Cerebellar cortex (tissue), 1 donor: ENCODE results near the gene TBCD.
"Not testable (repeated sequence)": the region's sequence is repeated elsewhere in the genome, so short reads cannot be mapped to it uniquely, and the experiment has no call there.

Experiments used
- DNase-seq: peaks from one replicate; pipeline ENCODE4 v3.0.0-alpha.2; 2015; ENCODE audit warnings: low spot score

Gene TBCD

DNA sequence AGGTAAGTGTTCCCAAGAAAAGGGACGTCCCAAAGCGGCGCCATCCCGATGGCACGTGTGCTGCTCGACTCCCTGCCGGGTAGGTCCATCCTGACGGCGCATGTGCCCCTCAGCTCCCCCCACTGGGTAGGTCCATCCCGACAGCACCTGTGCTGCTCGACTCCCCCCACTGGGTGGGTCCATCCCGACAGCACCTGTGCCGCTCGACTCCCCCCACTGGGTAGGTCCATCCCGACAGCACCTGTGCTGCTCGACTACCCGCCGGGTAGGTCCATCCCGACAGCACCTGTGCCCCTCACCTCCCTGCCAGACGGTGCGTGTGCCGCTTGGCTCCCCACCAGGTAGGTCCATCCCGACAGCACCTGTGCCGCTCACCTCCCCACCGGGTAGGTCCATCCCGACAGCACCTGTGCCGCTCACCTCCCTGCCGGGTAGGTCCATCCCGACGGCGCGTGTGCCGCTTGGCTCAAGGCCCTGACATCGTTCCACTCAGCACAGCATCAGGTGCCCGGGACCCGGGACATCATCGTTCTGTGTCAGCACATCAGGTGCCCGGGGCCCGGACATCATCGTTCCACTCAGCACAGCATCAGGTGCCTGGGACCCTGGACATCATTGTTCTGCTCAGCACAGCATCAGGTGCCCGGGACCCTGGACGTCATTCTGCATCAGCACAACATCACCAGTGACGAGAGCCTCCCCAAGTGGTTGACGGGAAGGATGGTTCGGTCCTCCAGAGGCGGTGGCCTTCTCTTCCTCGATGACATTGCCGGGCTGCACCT lies 22.2 kb upstream of the TBCD start:
- no peak for DNase-seq

DNA sequence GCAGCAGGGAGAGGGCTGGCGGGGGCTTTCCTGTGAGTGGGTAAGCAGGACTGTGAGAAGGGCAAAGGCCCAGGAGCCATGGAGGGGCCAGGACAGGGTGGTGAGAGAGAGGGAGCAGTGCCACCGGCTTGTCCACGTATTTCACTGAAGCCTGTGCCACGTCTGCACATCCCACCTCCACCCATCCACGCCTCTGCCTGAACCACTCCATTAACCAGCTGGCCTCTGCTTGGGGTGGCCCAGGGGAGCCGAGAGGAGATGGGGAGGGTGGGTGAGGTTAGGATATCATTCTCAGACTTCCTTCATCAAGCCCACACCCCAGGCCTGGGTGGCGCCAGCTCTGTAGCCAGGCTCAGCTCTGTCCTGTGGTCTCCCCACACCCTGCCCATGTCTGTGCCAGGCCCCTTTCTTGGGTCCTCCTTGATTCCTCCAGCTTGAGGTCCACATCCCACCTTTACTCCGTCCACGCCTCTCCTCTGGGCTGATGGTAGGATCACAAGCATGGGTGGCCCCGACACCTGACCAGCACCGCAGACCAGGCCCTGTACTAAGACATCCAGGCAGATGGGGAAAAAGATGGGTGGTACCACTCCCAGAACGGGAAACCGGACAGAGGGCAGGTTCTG lies 19.6 kb upstream of the TBCD start:
- DNase-seq = no peak

DNA sequence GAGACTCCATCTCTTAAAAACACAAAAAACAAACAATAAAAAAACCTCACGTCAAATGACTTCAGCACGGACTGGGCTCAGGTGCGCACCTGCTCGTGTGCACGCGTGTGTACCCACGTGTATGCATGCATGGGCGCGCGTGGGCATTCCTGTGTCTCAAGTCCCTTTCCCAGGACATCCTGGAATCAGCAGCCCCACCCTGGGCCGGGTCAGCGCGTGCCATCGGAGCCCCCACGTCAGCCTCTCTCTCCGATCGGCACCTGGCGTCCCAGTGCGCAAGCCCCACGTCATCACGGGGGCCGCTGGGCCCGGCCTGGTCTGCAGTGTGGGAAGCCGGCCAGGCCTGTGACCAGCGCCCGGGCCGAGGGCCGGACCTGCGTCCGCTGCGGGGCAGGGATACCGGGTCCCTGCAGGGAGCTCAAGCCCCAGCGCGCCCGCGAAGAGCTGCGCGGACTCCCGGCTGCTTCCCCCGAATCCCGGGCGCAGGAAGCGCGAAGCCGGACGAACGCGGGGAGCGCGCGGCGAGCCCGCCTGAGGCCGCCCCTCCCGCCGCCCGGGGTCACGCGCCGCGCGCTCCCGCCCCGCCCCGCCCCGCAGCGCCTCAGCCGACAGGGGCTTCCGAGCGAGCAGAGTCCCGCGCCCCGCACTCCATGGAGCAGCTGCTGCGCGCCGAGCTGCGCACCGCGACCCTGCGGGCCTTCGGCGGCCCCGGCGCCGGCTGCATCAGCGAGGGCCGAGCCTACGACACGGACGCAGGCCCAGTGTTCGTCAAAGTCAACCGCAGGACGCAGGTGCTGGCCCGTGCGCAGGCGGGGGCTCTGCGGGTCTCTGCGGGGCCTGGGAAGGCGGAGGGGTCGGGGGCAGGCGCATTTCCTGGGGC lies 16.6 kb upstream of the TBCD start, which contains the start of gene FN3K:
Gene FN3K, plus strand, starts transcription at position 629 of the 880 bp plus-strand sequence. Its CDS starts 22 bp downstream, at position 651.
- DNase-seq = peak; percentile 54

DNA sequence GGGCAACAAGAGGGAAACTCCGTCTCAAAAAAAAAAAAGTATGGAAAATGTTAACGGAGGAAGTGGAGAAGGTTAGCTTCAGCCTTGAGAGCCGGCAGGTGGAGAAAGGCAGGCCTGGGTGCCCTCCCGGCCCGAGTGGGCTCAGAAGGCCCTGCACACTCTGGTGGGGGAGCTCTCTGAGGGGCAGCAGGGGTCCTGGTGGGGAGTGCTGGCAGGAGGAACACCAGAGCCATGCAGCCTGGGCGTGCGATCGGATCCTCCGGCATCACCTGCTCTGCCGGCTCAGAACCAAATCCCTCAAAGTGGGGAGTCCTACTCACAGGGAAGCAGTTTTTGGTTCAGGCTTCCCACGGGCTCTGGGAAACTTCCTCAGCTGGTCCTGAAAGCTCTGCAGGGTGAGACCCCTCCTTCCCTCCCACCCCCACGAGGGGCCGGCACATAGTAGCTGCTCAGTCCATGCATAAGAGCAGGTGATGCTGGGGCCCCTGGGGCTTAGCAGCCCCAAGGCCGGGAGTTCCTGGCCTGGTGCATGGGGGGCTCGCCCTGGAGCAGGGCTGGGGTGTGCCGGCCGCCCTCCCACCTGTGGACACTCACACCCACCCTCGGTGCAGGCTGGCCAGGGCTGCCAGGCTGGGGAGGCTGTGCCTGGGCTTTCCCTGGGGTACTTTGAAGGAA lies 15.2 kb upstream of the TBCD start:
- DNase-seq = no peak

DNA sequence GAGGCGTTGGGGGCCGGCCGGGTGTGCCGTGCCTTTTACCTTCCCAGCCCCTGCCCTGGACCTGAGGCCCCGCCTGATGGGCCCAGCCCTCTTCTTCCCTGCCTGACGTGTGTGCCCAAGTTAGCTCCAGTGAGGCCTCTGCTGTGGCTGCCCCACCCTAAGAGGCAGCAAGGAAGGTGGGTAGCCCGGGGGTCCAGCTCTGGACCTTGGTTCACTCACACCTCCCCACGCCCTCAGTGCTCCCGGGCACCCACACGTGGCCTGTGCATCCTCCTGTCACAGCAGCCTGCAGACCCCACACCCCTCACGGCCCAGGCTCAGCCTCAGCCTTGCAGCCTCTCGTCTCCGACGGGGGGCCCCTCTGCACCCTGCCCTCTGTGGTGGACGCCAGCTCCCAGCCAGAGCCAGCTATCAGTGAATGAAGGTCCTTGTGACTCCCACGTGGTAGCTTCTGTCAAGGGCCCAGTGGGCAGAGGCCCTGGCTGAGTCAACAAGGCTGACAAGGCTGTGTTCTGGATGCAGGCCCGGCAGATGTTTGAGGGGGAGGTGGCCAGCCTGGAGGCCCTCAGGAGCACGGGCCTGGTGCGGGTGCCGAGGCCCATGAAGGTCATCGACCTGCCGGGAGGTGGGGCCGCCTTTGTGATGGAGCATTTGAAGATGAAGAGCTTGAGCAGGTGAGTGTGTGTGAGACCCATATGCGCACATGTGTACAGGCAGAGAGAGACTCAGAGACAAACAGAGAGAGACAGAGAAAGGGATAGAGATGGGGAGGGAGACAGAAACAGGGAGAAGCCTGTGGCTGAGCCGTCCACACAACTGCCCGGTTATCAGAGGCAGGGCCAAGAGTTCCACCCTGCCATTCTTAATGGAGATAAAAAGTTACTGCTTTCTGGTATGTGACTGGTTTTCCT lies 13.6 kb upstream of the TBCD start:
- no peak for DNase-seq

DNA sequence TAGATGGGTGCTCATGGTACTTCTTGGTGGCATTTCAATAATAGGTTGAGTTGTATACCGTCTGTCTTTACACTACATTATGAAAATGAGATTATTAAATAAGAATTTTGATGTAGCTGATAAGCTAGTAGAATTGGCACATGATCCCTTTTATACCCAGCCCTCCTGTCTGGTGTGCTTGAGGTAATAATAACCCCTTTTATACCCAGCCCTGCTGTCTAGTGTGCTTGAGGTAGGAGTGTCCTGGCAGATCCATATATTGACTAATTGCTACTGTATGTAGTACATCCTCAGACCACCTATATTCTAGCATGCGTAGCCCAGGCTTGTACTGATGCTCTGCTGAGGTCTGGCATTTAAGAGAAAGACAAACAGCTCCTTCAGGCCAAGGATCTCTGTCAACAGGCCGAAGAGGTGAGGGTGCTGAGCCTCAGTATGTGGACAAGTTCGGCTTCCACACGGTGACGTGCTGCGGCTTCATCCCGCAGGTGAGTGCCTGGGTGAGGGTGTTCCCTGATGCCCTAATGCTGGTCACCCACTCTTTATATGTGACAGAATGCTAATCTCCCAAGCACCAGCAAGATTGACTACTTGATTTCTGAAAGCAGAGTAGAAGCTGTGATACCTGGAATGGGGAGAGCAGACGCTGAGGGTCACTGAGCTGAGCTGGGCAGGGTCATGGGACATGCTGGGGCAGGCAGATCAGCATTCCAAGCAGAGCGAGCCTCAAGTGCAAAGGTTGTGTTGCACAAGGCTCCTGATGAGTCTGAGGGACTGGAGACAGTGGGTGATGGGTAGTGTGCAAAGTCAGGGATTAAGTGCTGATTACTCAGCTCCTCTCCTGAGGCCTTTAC lies 10.7 kb upstream of the TBCD start:
- no peak for DNase-seq

DNA sequence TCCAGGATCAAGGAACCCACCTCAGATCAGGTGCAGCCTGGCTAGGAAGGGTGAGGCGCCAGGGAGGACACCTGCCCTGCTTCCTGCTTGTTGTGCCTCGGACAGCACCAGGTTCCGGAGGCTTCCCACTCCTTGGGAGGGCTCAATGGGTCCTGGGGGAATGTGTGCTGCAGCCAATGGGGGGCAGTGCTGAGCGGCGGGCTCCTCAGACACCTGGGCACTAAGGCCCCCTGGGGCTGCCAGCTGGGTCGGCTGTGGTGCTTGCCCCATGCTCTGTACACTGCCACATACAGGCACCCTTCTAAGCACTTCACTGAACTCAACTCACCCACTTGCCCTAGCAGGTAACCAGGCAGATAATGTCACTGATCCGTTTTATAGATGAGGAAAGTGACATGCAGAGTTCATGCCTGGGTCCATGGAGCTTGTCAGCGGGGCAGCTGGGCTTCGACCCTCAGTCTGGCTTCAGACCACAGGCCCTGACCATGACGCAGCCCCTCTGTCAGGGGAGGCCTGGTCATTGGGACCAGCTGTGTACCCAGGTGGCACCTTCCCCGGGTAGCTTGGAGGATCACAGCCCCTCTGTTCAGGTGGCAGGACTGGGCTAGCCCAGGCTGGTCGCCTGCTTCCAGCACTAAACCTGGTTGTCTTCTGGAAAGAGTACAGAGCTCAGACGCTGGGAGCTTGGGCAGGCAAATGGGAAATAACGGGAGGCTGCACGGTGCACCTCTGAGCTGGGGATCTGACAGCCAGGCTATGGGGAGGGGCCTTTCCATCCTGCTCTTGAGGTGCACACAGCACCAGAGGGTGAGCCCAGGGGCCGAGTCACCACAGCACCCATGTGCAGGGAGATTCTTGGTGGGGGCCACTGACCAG lies 8.3 kb upstream of the TBCD start:
- no peak for DNase-seq

DNA sequence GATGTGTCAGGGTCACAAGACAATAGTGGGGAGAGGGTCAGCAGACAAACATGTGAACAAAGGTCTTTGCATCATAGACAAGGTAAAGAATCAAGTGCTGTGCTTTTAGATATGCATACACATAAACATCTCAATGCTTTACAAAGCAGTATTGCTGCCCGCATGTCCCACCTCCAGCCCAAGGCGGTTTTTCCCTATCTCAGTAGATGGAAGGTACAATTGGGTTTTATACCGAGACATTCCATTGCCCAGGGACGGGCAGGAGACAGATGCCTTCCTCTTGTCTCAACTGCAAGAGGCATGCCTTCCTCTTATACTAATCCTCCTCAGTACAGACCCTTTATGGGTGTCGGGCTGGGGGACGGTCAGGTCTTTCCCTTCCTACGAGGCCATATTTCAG lies 7.1 kb upstream of the TBCD start:
- not testable (repeated sequence) for DNase-seq

DNA sequence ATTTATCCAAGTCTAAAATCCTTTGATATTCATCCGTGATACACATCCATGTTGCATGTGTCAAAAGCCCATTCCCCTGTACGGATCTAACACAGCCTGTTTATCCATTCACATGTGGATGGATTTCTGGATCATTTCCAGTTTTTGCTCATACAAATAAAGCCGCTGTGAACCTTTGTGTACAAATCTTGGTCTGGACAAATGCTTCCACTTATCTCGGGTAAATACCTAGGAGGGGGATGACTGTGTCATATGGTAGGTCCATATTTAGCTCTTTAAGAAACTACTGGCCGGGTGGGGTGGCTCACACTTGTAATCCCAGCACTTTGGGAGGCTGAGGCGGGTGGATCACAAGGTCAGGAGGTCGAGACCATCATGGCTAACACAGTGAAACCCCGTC lies 6.3 kb upstream of the TBCD start:
- no peak for DNase-seq

DNA sequence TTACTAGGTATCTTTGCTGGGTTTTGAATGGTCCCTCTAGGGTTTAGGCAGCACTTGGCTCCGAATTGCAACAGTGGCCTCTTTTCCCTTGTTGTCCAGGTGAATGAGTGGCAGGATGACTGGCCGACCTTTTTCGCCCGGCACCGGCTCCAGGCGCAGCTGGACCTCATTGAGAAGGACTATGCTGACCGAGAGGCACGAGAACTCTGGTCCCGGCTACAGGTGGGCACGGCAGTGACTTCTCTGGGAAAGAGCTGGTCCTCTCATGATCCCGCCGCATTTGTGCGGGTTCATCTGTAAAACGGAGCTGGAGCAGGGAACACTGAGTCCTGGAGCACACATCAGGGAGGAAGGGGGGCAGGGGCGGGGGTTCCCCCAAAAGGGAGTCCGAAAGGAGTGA lies 3.1 kb upstream of the TBCD start:
- no peak for DNase-seq

DNA sequence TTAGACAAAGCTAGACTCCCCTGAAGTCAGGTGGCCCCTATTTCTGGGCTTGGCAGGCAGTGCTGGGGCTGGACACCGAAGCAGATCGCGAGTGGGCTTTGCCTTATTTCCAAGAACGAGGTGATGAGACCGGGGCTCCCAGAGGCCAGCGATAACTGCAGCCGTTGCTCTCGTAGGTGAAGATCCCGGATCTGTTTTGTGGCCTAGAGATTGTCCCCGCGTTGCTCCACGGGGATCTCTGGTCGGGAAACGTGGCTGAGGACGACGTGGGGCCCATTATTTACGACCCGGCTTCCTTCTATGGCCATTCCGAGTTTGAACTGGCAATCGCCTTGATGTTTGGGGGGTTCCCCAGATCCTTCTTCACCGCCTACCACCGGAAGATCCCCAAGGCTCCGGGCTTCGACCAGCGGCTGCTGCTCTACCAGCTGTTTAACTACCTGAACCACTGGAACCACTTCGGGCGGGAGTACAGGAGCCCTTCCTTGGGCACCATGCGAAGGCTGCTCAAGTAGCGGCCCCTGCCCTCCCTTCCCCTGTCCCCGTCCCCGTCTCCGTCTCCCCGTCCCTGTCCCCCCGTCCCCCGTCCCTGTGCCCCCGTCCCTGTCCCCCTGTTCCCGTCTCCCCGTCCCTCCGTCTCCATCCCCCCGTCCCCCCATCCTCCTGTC lies 1.5 kb upstream of the TBCD start:
- no peak for DNase-seq

DNA sequence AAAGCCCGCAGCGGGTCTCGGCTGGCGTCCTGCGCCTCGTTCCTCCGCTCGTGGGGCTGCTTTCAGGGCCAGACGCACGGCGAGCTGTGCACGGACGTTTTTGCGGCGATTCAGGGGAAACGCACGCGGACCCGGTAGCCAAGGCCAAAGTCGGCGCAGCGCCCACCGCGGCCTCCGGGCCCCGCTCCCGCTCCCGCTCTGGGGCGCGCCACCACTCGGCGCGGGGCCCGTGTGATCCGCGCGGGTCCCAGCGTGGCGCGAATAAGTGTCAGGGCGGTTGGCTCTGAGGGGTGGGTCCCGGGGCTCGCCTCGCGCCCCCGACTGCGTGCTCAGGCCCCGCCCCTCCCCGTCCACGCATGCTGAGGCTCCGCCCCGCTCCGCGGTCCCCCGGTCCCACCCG lies 694 bp upstream of the TBCD start:
- no peak for DNase-seq

DNA sequence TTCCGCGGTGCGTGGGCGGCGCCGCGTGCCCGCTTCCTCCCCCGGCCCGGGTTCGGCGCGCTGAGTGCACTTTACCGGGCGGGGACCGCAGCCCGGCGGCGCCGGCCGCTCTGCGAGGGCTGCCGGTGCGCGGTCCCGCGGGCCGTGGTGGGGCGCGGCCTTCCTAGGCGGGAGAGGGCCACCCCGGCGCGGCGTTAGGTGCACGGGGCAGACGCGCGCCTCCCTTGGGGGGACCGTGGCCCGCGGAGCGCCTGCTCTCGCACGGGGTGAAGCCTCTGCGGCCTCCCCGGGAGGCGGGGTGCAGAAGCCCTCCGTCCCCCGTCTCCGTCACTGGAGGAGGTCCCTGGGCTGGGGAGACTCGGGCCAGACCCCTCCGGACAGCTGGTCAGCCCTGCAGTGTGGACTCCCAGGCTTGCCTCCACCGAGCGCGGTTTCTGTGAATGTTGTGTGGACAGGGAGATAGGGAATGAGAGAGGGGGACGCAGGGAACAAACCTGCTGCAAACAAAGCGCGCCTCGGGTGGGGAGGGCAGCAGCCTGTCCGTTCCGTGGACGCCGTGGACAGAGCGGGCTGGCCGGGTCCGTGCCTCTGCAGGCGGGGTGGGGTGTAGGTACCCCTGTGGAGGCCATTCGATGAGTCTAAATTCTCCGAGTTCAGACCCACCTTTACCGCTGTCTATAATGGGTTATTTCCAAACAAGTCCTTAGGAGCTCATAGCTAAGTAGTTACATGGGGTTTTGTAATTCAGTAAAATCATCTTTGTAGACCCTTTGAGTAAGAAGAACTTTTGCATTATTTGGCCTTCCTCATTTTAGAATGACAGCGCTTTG lies 721 bp downstream of the TBCD start:
- peak; percentile 12 for DNase-seq

DNA sequence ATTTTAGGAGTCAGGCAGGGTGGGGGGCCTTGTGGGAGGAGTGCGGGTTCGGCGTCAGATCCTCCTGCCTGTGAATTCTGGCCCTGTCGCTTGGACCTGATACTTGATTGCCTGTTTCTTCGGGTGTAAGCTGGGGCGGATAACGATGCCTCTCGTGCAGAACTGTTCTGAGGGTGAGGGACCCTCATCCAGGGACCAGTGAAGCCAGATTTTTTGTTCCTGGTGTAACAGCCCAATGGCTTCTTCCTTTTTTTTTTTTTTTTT lies 1.3 kb downstream of the TBCD start:
- no peak for DNase-seq

DNA sequence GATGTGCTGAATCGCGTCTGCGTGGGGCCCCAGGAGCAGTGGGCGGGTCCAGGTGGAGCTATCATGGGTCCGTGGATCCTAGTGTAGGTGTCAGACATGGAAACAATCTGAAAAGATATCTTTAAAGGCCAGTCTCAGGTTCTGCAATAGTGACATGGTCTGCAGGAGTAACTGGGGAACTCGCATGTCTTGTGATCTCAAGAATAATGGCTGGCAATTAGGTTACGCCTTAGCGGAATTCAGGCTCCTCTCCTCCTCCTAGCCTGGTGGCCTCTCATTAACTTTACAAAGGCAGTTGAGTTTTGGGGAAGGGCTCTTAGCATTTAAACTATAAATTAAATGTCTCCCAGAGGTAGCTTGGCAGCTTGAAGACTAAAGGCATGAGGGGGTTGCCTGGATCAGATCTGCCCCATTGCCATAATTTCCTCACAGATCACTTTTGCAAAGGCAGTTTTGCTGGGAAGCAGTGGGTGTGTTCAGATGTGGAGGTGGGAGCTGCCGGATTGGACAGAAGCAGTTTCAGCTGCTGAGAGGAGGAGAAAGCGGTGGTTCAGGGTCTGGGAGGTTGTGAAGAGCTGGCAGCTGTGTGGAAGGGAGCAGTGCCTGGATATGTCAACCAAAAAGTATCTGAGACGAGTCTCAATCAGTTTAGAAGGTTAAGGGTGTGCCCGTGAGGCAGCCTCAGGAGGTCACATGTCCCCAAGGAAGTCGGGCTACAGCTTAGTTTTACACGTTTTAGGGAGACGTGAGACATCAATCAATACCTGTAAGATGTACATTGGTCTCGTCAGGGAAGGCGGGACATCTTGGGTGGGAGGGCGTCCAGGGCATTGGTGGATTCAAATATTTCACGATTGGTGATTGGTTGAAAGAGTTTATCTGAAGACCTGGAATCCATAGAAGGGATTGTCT lies 2.7 kb downstream of the TBCD start:
- DNase-seq = peak; percentile 56

DNA sequence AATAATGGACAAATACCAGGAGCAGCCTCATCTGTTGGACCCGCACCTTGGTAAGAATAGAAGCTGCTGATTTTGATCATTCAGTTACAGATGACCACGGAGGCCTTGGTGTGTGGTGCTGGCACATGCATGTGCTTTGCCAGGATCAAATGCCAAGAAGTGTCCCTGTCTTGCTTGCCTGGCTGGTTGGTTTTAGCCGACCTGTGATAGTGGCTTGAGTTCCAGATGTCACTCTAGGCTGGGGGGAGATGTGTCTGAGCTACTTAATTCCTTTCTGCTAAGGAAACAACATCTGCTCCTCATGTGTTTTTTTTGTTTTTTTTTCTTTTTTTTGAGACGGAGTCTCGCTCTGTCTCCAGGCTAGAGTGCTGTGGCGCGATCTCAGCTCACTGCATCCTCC lies 4.3 kb downstream of the TBCD start:
- DNase-seq = no peak

DNA sequence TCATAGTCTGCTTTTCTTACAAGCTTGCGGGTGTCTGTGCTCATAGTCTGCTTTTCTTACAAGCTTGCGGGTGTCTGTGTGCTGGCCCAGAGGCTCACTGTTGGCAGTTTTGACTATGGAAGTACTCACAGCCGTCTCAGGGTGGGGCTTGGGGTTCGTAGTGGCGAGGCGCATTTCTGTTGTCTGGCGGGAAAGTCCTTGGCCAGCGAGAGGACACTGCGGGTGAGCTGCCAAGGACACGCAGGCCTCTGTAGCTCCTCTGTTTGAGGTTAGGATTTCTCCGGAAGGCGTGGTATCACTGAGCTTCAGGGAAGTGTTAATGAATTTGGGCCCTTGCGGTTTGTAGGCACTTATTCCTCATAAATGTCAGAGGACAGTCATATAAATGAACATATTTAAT lies 13.5 kb downstream of the TBCD start:
- peak; percentile 7 for DNase-seq
